Right renal cortex interstitium (tissue), 3 donors: ENCODE data around the gene CIAO2A. TPM values are rescaled to one million over a fixed set of nuclear protein-coding genes. Genes with fewer than 3 reads are reported as not detected.
"Not testable (repeated sequence)": the region's sequence is repeated elsewhere in the genome, so short reads cannot be mapped to it uniquely, and the experiment has no call there.

Experiments
- DNase-seq, 3 donors: peaks; one replicate each; pipeline ENCODE4 v3.0.0-alpha.2; 2013; ENCODE audit warnings: low read depth in 3 of 3, low spot score in 2 of 3
- polyA plus RNA-seq, 3 donors: library from polyadenylated mRNA; unstranded; fragments of 120-200 nt; gene quantifications; one replicate each; pipeline ENCODE4 v1.2.1, GENCODE V29; 2013; ENCODE audit not compliant: insufficient read length in 3 of 3

Gene CIAO2A
- 10 to 100 TPM; 84.0 to 96.8 (median 92.6) TPM for polyA plus RNA-seq

GRCh38 chr15:64093627-64094417 lies at the start of gene CIAO2A:
Gene CIAO2A (minus strand): TSS chr15:64093838. CDS start chr15:64093768, 70 bp downstream.
- DNase-seq, result peak; percentile 94 to 99 (median 98)

GRCh38 chr15:64143276-64143675 lies 49.6 kb upstream of the CIAO2A start:
- no peak for DNase-seq

GRCh38 chr15:64141798-64142512 lies 48.3 kb upstream of the CIAO2A start:
- DNase-seq, result no peak

- DNase-seq, result no peak
Observed at GRCh38 chr15:64138331-64138941, 44.8 kb upstream of the CIAO2A start.

- no peak for DNase-seq
Observed at GRCh38 chr15:64137226-64137833, 43.7 kb upstream of the CIAO2A start.

- no peak for DNase-seq
Observed at GRCh38 chr15:64136347-64136746, 42.7 kb upstream of the CIAO2A start.

GRCh38 chr15:64134345-64134829 lies 40.7 kb upstream of the CIAO2A start:
- no peak for DNase-seq

- DNase-seq, result no peak
Observed at GRCh38 chr15:64133623-64134344, 40.1 kb upstream of the CIAO2A start.

GRCh38 chr15:64132217-64132616 lies 38.6 kb upstream of the CIAO2A start:
- no peak for DNase-seq

- DNase-seq, result no peak
Observed at GRCh38 chr15:64131547-64131946, 37.9 kb upstream of the CIAO2A start.

GRCh38 chr15:64130159-64130558 lies 36.5 kb upstream of the CIAO2A start:
- no peak for DNase-seq

GRCh38 chr15:64127521-64128270 lies 34.1 kb upstream of the CIAO2A start:
- DNase-seq, result no peak

GRCh38 chr15:64125978-64126377 lies 32.3 kb upstream of the CIAO2A start:
- DNase-seq, result no peak

- DNase-seq, result no peak
Observed at GRCh38 chr15:64122936-64123351, 29.3 kb upstream of the CIAO2A start.

- DNase-seq, result no peak
Observed at GRCh38 chr15:64122444-64122843, 28.8 kb upstream of the CIAO2A start.

- no peak for DNase-seq
Observed at GRCh38 chr15:64121614-64122013, 28.0 kb upstream of the CIAO2A start.

- DNase-seq, result not testable (repeated sequence)
Observed at GRCh38 chr15:64120322-64120721, 26.7 kb upstream of the CIAO2A start.

GRCh38 chr15:64117759-64118487 lies 24.3 kb upstream of the CIAO2A start:
- DNase-seq, result no peak

- DNase-seq, result no peak
Observed at GRCh38 chr15:64112904-64113303, 19.3 kb upstream of the CIAO2A start.
